CD4-positive, alpha-beta T cell treated with Interferon gamma for 1 hour (primary cell): ENCODE data around the gene LRRN3.
A peak's percentile ranks its signal among the peaks of the same experiment; 100 is the strongest.
"Not testable (repeated sequence)": the region's sequence is repeated elsewhere in the genome, so short reads cannot be mapped to it uniquely, and the experiment has no call there.

ENCODE experiments used
- DNase-seq: peaks from one replicate; pipeline ENCODE4 v3.0.0-alpha.2; 2020

LRRN3 gene

DNA sequence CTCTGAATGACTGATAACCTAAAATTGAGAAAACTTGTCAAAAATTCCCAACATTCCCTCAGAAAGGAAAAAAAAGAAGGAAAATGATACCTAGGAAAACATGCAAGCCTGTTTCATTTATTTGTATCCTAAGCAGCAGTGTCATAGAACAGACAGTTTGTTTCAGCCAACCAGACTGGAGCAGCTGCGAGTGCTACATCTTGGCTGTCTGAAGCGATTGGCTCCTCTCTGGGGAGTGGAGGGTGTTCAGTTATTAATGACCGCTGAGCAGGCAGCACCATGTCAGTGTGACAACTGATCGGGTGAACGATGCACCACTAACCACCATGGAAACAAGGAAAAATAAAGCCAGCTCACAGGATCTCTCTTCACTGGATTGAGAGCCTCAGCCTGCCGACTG is at the start of gene LRRN3:
TSS of gene LRRN3 (plus strand) at position 282 of the 400 bp plus-strand sequence. CDS start 31,646 bp downstream, outside the sequence.
- peak; percentile 26 for DNase-seq

DNA sequence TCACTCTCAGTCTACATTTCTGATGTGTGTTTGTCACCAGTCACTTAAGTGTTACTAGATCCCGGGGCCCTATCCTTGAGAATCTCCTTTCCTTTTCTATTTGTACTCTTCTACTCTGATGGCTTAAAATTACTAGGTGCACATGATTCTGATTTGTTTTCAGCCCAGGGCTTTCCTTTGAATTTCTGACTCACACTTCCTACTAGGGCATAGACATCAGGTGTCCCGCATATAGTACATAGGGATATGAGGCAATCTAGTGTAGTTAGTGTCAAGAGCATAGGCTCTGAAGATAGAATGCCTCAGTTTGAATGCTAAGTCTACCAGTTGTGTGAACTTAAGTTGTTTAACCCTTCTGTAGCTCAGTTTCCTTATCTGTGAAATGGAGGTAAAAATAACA is 49.4 kb upstream of the LRRN3 start:
- DNase-seq = no peak

DNA sequence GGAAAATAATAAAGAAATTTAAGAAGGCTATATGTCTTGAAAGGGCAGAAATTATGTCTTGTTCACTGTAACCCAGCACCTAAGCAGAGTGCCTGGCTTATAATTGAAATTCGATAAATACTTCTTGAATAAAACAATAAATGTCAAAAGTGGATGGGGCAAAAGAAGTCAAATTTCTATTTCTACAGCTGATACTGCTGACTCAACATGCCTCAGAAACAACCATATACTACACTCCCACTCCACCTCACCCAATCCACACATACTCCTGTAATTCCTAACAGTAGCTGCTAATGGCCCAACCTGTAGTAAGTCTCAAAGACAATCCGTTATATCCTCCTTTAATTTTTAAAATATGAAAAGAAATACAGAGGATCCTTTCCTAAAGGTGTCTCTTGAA is 48.1 kb upstream of the LRRN3 start:
- DNase-seq = no peak

DNA sequence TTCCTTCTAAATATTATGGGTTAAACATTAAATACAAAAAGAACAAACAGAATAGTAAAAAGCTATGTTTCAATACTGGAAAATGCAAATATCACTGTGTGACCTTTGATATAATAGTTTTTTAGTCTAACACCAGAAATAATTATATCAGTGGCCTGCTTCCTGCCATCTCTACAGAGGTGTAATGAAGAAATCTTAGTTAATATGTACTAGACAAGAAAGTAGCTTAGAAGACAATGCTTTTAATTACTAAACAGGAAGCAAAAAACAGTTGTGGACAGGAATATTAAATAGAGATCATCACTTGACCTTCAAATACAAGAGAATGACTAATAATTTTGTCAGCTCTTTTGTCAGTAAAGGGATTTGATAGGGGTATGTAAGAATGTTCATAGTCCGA is 47.4 kb upstream of the LRRN3 start:
- no peak for DNase-seq

DNA sequence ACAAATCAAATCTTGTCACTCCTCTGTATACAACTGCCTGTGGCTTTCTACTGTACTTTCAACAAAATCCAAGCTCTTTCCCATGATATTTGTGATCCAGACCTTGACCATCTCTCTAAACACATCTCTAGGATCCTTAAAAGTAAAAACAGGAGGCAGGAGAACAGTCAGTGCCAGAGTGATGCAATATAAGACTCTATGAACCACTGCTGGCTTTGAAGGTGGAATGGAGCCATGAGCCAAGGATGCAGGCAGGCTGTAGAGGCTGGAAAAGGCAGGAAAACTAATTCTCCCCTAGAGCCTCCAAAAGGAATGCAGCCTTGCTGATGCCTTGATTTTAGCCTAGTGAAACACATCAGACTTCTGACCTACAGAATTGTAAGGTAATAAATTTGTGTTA is 45.5 kb upstream of the LRRN3 start:
- DNase-seq = no peak

DNA sequence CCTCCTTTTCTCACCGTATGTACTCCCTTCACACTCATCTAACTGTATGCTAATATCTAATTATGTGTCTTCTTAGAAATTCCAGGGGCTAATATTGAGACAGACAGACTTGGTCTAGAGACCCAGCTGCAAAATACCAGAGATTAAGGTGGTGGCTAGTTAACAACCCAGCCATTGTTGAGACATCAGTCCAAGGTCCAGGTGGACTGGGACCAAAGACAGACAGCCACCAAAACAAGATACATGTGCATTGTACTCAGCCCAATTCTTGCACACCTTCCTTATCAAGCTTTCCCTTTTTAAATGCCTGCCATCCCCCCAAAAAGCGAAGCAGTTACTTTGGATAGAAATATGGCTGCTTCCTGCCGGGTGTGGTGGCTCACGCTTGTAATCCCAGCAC is 43.3 kb upstream of the LRRN3 start:
- no peak for DNase-seq

DNA sequence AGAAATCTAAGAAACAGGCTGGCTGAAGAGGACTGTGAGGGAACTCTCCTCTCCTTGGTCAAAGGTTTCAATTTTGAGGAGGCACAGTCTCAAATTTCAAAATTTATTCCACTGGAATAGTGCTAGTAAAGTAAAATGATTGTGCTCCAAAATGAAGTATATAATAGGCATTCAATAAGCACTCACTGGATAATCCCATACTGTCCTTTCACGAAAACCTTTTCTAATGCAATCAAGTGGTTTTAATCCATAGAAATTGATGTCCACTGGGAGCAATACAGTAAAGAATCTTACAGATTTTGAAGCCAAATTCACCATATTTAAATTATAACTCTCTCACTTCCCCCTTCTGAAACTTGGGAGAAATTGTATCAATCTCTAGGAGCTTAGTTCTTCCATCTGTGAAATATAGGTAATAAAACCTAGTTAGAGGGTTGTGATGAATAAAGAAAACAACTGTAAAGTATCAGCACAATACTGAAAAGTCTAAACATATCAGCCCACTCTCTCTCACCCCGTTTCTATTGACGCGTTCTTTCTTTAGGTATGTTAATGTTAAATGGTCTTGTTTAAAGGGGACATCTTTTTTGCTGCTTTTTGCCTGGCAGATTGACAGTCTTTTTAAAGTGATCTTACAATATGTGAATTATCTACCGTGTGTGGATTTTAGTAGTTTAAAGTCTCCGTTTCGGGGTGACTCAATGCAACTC is 40.8 kb upstream of the LRRN3 start:
- DNase-seq = no peak

DNA sequence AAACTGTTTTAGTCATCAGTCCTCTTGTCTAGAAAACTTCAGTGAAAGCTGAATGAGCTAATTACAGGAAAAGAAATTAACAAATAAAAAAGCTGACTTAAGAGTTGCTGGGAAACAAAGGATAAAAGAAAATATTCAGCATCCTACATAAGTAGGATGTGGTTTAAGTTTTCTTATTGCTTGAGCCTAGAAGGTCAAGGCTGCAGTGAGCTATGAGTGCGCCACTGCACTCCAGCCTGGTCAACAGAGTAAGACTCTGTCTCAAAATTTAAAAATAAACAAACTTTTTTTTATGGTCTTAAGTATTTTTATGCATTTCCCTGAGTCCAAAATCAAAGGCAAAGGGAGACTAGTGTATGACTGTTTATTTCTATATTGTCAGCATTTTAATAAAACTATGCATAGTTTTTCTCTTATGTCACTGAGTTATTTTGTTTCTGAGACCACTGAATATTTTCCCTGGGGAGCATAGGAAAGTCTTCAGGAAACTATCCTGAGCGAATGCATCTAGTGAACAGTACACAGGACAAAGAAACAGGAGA is 40.0 kb upstream of the LRRN3 start:
- no peak for DNase-seq

DNA sequence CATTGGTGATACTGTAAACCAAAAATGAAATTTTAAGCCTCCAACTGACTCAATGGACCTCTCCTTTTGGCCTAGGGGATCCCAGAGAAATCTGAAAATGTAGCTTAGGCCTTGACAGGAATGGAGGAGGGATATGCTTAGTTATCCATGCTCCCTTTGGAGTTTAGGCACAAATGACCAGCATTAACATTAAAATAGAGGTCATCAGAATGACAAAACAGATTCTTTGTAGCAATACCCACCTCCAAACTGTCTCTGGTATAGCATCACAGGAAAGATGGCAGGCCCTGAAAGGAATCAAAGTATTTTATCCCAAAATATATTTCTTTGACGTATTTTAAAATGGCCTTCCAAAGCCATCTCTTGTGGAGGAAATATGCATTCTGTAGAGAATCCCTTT is 39.1 kb upstream of the LRRN3 start:
- no peak for DNase-seq

DNA sequence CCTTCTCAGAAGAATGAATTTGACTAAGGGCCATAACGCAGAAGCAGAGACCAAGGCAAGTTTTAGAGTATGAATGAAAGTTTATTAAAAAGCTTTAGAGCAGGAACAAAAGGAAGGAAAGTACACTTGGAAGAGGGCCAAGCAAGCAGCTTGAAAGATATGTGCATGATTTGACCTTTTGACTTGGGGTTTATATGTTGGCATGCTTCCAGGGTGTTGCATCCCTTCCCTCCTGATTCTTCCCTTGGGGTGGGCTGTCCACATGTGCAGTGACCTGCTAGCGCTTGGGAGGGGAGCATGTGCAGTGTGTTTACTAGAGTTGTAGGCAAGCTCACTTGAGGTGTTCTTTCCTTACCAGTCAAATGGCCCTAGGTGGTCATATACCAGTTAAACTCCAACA is 37.9 kb upstream of the LRRN3 start:
- DNase-seq = no peak

DNA sequence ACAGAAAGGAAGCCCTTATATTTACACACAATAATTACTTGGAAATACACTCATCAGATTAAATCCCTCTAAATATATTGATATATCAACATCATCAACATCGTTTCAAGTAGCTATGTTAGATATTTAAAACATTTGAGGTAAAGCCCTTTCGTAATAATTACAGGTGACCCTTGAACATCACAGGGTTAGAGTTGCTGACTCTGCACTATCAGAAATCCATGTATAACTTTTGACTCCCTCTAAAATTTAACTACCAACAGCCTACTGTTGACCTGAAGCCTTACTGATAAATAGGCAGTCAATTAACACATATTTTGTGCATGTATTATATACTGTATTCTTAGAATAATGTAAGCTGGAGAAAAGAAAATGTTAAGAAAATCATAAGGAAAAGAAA is 34.6 kb upstream of the LRRN3 start:
- DNase-seq = no peak

DNA sequence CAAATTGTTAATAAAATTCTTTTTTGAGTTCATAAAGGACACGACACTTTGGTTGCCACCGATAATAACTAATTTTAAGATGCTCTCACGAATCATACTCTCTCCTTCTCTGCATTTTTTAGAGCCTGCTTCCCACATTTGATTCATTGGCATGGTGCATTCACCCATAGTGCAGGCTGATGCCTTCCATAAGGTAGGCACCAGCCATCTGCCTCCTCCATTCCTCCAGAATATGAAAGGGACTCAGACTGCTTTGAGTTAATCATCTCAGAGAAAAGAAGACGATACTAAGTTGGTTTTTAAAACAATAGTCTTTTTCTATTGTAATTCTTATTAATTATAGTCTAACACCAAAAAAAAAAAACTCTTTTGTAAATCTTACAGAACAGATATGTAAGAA is 33.9 kb upstream of the LRRN3 start:
- no peak for DNase-seq

DNA sequence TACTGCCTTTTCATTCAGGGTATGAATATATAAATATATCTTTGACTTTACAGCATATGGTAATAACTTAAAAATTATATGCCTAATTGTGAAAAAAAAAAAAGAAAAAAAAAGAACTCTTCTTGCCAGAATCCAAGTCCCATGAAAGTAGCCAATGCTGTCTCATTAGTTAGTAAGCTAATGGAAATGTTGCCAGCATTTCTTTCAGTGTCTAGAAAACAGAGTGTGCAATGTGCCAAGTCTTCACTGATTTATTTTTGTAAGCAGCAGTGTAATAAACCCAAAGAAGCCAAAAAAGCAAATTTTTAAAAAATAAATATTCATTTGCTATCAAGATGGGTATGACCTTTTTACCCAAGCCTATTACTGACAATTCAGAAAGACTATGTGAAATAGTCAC is 31.1 kb upstream of the LRRN3 start:
- no peak for DNase-seq

DNA sequence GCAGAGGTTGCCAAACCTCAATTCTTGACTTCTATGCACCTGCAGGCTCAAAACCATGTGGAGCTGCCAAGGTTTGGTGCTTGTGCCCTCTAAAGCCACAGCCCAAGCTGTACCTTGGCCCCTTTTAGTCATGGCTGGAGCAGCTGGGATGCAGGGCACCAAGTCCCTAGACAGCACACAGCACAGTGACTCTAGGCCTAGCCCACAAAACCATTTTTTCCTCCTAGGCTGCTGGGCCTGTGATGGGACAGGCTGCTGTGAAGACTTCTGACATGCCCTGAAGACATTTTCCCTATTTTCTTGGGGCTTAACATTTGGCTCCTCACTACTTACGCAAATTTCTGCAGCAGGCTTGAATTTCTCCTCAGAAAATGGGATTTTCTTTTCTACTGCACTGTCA is 27.8 kb upstream of the LRRN3 start:
- no peak for DNase-seq

DNA sequence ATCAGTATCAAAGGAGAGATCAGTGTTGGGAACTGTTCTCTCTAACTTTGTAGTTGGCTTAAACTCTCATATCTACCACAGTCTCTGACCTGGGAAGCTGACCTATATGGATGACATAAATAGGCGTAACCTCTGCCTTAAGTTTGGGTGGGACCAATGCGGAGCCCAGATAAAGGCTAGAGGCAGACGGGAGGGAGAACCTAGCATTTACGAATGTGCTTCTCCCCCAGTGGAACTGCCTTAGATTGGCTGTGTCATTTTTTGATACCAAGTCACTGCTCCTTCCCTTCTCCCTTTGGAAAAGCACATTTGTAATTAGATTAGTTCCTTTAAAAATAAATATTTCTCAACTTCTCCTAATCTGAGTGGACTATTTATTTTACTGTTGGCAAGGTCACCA is 23.7 kb upstream of the LRRN3 start:
- DNase-seq = no peak

DNA sequence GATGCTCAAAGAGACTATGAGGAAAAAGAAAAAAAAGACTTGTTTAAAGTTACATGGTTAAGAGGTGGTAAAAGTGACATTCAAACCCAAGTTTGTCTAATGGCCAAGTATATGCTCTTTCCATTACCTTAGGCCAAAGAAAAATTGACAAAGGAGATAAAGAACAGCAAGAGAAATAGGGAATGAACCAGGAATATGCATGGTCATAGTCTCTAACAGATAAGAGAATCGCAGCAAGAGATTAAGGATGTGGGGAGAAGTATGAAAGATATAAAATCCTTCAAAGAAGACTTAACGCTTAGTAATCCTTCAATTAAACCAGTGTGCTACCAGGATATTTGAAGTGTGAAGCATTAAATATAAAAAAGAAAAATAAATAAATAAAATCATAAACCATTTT is 23.2 kb upstream of the LRRN3 start:
- no peak for DNase-seq

DNA sequence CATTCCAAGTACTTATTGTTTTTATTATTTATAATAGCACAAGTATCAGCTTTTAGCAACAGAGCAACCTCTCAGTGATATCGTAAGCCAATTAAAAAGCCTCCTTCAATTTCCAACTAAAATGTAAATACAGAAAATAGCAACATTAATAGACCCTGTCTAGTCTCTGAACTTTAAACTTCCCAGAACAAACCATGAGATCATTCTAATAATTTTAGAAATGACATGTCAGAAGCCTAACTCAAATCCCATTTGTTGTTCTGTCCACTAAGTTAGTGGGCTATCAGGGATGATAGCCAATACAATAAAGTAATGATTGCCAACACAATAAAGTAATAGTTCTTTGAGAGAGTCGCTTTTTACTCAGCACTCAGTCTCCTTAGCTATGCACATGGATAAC is 22.3 kb upstream of the LRRN3 start:
- DNase-seq = no peak

DNA sequence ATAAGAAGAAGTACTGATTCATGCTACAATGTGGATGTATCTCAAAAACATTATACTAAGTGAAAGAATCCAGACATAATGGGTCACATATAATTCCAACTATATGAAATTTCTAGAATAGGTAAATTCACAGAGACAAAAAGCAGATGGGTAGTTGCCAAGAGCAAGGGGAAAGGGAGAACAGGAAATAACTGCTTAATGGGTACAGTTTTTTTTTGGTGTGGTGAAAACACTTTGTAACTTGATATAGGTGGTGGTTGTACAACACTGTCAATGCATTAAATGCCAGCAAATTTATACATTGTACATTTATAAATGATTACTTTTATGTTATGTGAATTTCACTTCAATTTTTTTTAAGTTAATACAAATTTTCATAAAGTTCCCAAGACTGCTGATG is 19.4 kb upstream of the LRRN3 start:
- DNase-seq = no peak

DNA sequence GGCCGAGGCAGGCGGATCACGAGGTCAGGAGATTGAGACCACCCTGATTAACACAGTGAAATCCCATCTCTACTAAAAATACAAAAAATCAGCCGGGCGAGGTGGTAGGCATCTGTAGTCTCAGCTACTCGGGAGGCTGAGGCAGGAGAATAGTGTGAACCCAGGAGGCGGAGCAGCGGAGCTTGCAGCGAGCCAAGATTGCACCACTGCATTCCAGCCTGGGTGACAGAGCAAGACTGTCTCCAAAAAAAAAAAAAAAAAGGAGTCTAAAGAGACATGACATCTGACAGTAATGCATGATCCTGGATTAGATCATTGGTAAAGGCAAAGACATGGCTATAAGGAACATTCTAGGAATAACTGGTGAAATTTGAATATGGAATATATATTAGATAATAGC is 18.3 kb upstream of the LRRN3 start:
- DNase-seq = not testable (repeated sequence)

DNA sequence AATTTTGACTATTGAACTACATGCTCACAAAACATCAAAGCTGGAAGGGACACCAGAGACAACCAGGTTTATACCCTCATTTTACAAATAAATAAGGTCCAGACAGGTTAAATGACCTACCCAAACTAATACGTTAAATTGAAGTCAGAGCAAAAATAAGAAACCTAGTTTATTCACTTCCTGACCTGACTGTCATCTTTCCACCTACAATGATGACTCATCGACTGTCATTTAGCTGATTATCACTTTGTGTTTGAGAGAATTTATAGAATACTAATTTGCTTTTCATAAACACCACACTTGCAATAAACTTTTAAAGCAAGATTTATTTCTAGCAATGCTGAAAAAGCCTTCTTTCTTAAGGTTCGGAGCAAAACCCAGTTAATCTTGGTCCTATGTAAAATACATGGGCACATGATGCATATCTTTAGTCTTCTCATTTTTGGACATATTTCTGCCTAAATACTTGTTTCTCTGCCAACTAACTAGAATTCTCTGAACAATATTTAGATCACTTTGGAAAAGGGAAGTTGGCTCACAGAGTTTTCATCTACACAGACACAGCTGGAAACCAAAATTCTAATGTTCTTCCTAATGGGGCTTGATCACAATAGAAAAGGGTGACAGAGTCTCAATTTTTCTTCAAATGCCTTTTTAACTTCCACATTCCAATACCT is 16.7 kb upstream of the LRRN3 start:
- DNase-seq = no peak

DNA sequence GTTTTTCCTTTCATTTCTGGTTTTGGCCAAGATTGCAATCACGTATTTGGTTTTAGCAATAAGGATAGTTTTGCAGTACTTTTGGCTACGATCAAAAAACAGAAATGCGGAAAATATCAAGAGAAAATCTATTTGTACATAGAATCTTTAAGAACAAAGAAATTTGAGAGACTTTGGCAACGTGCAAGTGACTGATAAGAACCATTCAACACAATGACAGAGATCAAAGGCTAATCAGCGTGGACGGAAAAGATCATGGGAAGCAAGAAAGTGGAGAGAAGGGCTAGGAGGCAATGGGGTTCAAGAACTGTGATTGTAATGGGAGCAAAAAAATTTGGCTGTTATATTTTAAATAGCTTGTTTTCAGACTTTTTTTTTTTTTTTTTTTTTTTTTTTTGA is 16.2 kb upstream of the LRRN3 start:
- DNase-seq = no peak

DNA sequence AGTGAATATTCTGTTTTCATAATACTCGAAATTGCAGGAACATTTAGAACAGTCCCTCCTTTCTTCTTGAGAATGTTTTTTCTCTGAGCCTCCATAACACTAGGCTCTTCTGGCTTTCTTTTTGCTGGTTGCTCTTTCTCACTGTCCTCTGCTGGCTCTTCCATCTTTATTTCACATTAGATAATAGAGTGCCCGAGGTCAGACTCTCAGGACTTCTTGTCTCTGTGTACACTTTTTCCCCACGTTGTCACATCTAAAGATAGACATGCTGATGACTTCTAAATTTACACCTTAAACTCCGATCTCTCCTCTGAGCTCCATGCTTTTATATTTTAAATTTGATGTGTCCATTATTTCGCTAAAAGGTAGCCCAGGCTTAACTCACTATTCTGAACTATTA is 15.4 kb upstream of the LRRN3 start:
- no peak for DNase-seq

DNA sequence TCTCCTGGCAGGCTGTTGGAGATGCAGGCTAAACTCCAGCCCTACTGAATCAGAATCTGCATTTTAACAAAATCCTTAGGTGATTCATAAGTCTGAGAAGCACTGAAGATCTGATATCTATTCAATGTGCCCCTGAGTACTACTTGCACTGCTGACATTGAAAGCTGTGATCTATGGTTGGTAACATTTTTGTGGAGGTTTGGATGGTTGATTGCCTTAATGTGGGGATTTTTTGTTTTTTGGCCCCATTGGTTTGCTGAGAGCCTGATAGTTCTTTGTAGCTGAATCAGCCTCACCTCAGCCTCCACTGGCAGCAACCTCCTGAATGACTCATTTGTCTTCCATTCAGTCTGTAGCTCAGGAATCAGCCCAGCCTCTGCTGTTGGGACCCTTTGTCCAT is 14.7 kb upstream of the LRRN3 start:
- DNase-seq = no peak

DNA sequence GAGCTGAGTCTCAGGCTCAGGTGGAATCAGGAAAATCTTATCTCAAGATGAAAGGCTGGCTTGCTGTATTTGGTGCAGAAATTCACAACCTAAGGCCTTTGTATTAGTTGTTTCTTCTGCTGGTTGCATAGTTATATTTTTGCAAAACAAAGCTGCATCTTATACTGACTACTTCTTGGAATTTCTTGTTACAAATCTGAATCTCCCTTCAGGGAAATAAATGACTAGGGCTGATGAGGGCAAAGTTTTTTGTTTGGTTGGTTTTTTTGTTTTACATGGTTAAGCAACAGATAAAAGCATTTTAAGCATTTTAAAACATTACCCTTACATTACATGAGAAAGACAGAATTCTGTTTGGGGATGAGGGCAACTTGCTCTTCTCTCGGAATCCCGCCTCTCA is 13.9 kb upstream of the LRRN3 start:
- no peak for DNase-seq
